Activated CD8-positive, alpha-beta memory T cell treated with anti-CD3 and anti-CD28 coated beads, Interleukin-2, amount 10 ng/mL, durations not matched to agents 7 days and 5 days (primary cell): ENCODE measurements around the gene FAM209B. TPM values are rescaled to one million over a fixed set of nuclear protein-coding genes. Genes with fewer than 3 reads are reported as not detected.
"Not testable (repeated sequence)": the region's sequence is repeated elsewhere in the genome, so short reads cannot be mapped to it uniquely, and the experiment has no call there.

ENCODE experiments used
- ATAC-seq: fragments of 150-1000 bp; cut with Tn5 transposase; one replicate; pipeline ENCODE4 v1.10.0; 2021; ENCODE audit warnings: moderate library complexity
- CTCF ChIA-PET: fragments of 350-600 bp; sonication (Branson Sonifier 250); formaldehyde crosslinking; loops from one replicate; lab custom pipeline; 2021; ENCODE audit warnings: antibody characterized with exemption; lab: Charles Lee
- DNase-seq: peaks from one replicate; pipeline ENCODE4 v3.0.0-alpha.2; 2020
- H3K27ac Mint-ChIP-seq: one replicate; pipeline ENCODE4 v1.8.0; 2021; ENCODE audit warnings: mild to moderate bottlenecking, mixed read lengths
- H3K27me3 Mint-ChIP-seq: one replicate; pipeline ENCODE4 v1.8.0; 2021; ENCODE audit warnings: mixed read lengths
- H3K36me3 Mint-ChIP-seq: one replicate; pipeline ENCODE4 v1.8.0; 2021; ENCODE audit warnings: mild to moderate bottlenecking, mixed read lengths
- H3K4me1 Mint-ChIP-seq: one replicate; pipeline ENCODE4 v1.8.0; 2021; ENCODE audit warnings: mixed read lengths
- H3K4me3 Mint-ChIP-seq: one replicate; pipeline ENCODE4 v1.8.0; 2021; ENCODE audit warnings: mild to moderate bottlenecking, moderate library complexity, mixed read lengths
- H3K9me3 Mint-ChIP-seq: one replicate; pipeline ENCODE4 v1.8.0; 2022; ENCODE audit warnings: low read depth, mixed read lengths
- total RNA-seq, 2 experiments: library from RNA; stranded (reverse); gene quantifications; one replicate each; pipeline ENCODE4 v1.2.3, GENCODE V29; 2021

Gene FAM209B
- 1 to 10 TPM; 1.3 to 1.7 TPM for total RNA-seq

- H3K27ac Mint-ChIP-seq, CTCF ChIA-PET, H3K4me3 Mint-ChIP-seq, H3K4me1 Mint-ChIP-seq, ATAC-seq, H3K9me3 Mint-ChIP-seq, DNase-seq, H3K27me3 Mint-ChIP-seq, H3K36me3 Mint-ChIP-seq: not testable (repeated sequence)
These were observed at the start of gene FAM209B for GRCh38 chr20:56532946-56533345. FAM209B (plus strand) TSS chr20:56533246; CDS start chr20:56533342, 96 bp downstream.

GRCh38 chr20:56483970-56484369 lies 49.1 kb upstream of the FAM209B start:
- Mint-ChIP-seq H3K36me3 (peaks cover 54% of the 10 kb centered on the region), H3K4me3 (no peak overlapping the region), H3K4me1 (peaks cover 3% of the 10 kb centered on the region), H3K27ac (no peak overlapping the region), H3K27me3 (no peaks in the 10 kb centered on the region), H3K9me3 (no peaks in the 10 kb centered on the region)
- DNase-seq = no peak
- CTCF ChIA-PET = no interaction called here
- ATAC-seq = no peak

DNA sequence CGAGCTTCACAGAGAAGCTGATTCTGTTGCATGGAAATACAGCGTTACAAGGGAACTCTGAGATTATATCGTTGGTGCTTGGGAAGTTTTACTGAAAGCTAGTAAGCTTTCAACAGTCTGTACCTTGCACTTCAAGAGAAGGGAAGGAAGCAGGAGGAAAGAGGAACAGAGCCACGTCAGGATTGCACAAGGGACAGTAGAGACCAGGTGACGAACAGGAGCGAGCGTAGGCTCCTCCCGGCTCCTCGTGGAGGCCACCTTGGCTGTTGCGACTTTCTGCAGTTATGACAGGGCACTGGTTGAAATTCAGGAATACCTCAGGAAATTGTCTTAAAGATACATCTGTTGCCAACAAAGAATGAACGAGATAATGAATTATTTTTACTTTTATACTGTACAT lies 45.8 kb upstream of the FAM209B start:
- Mint-ChIP-seq H3K4me3 (no peak overlapping the region), H3K27me3 (no peaks in the 10 kb centered on the region), H3K9me3 (no peaks in the 10 kb centered on the region), H3K4me1 (no peaks in the 10 kb centered on the region), H3K36me3 (peaks cover 53% of the 10 kb centered on the region), H3K27ac (no peak overlapping the region)
- no peak for ATAC-seq
- CTCF ChIA-PET = no interaction called here
- no peak for DNase-seq

- H3K27me3 Mint-ChIP-seq = no peaks in the 10 kb centered on the region
- H3K27ac Mint-ChIP-seq = no peak overlapping the region
- H3K4me1 Mint-ChIP-seq = no peaks in the 10 kb centered on the region
- ATAC-seq = no peak
- H3K36me3 Mint-ChIP-seq = peaks cover 52% of the 10 kb centered on the region
- DNase-seq = no peak
- H3K9me3 Mint-ChIP-seq = no peaks in the 10 kb centered on the region
- no peak overlapping the region for H3K4me3 Mint-ChIP-seq
- CTCF ChIA-PET = no interaction called here
These were observed 44.5 kb upstream of the FAM209B start for GRCh38 chr20:56488566-56488965.

DNA sequence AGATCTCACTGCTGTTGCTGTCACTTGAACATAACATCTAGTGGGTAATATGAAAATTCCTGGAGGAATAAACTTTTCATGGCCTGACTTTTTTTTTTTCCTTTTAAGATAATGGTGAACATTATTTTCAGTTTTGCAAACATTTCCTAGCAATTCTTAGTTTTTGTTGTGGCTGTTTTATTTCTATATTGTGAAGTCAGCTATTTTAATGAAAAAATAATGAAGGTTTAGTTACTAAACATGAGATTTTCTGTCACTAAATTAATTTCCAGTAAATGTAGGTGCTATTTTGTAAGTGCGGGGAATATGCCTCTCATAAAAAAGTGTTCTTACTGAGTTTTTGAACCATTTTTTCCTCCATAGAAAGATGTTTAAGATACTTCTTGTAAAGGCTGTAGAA lies 31.9 kb upstream of the FAM209B start:
- H3K27ac Mint-ChIP-seq = no peak overlapping the region
- peaks cover 3% of the 10 kb centered on the region for H3K9me3 Mint-ChIP-seq
- peaks cover 30% of the 10 kb centered on the region for H3K36me3 Mint-ChIP-seq
- no peak overlapping the region for H3K4me3 Mint-ChIP-seq
- H3K27me3 Mint-ChIP-seq = no peaks in the 10 kb centered on the region
- CTCF ChIA-PET = no interaction called here
- ATAC-seq = no peak
- no peak for DNase-seq
- peaks cover 2% of the 10 kb centered on the region for H3K4me1 Mint-ChIP-seq

DNA sequence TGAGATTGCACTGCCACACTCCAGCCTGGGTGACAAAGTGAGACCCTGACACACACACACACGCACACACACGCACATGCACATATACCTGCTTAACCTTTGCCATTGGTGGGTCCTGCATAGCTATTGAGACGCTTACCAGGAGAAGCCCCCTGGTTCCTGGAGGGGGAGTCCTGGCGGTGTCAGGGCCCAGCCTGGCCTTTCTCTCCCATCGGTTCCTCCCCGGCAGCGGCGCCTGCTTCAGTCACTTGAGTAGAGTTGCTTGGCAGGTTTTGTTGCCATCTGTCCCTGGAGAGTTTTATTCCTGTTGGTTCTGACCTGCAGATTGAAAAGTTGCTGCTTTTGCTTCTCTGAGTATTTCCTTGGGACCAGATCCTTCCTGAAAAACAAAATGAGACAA lies 29.1 kb upstream of the FAM209B start:
- CTCF ChIA-PET = no interaction called here
- peaks cover 2% of the 10 kb centered on the region for H3K4me1 Mint-ChIP-seq
- H3K36me3 Mint-ChIP-seq = peaks cover 13% of the 10 kb centered on the region
- no peak overlapping the region for H3K4me3 Mint-ChIP-seq
- H3K27me3 Mint-ChIP-seq = no peaks in the 10 kb centered on the region
- DNase-seq (no peak), ATAC-seq (no peak)
- H3K27ac Mint-ChIP-seq = no peak overlapping the region
- H3K9me3 Mint-ChIP-seq = no peaks in the 10 kb centered on the region

GRCh38 chr20:56504373-56505005 lies 28.6 kb upstream of the FAM209B start:
- peaks cover 13% of the 10 kb centered on the region for H3K36me3 Mint-ChIP-seq
- H3K27ac Mint-ChIP-seq = no peak overlapping the region
- no peak for DNase-seq
- peak; percentile 36 for ATAC-seq
- CTCF ChIA-PET = no interaction called here
- H3K4me1 Mint-ChIP-seq = peaks cover 2% of the 10 kb centered on the region
- H3K27me3 Mint-ChIP-seq = no peaks in the 10 kb centered on the region
- no peak overlapping the region for H3K4me3 Mint-ChIP-seq
- no peaks in the 10 kb centered on the region for H3K9me3 Mint-ChIP-seq

- no peaks in the 10 kb centered on the region for H3K9me3 Mint-ChIP-seq
- DNase-seq (no peak), ATAC-seq (no peak)
- no peak overlapping the region for H3K4me3 Mint-ChIP-seq
- CTCF ChIA-PET = interaction anchor here (0.6 to 1.3 kb wide), 3 partner anchors 22 to 108 kb away, joined by 3 read pairs; no protein-coding TSS in a partner anchor
- peaks cover 2% of the 10 kb centered on the region for H3K4me1 Mint-ChIP-seq
- H3K36me3 Mint-ChIP-seq = peaks cover 9% of the 10 kb centered on the region
- H3K27me3 Mint-ChIP-seq = no peaks in the 10 kb centered on the region
- no peak overlapping the region for H3K27ac Mint-ChIP-seq
These were observed 26.9 kb upstream of the FAM209B start for GRCh38 chr20:56506103-56506502.

- CTCF ChIA-PET = no interaction called here
- no peak for ATAC-seq
- H3K4me1 Mint-ChIP-seq = no peaks in the 10 kb centered on the region
These were observed 21.1 kb upstream of the FAM209B start for GRCh38 chr20:56511926-56512325.

GRCh38 chr20:56513161-56514150 lies 19.6 kb upstream of the FAM209B start:
- H3K4me1 Mint-ChIP-seq = no peaks in the 10 kb centered on the region
- CTCF ChIA-PET = interaction anchor here (1.3 kb wide), 1 partner anchor 116 kb away, joined by 3 read pairs; no protein-coding TSS in a partner anchor
- H3K27me3 Mint-ChIP-seq = no peaks in the 10 kb centered on the region
- no peak overlapping the region for H3K4me3 Mint-ChIP-seq
- DNase-seq (no peak), ATAC-seq (no peak)
- no peak overlapping the region for H3K27ac Mint-ChIP-seq
- no peaks in the 10 kb centered on the region for H3K9me3 Mint-ChIP-seq
- peaks cover 30% of the 10 kb centered on the region for H3K36me3 Mint-ChIP-seq

More at GRCh38 chr20:56511926-56512325, 21.1 kb upstream of the FAM209B start:
- Mint-ChIP-seq H3K36me3 (peaks cover 17% of the 10 kb centered on the region), H3K27me3 (no peaks in the 10 kb centered on the region), H3K9me3 (no peaks in the 10 kb centered on the region), H3K27ac (no peak overlapping the region), H3K4me3 (no peak overlapping the region)
- no peak for DNase-seq

- no peak for ATAC-seq
- Mint-ChIP-seq H3K4me1 (no peaks in the 10 kb centered on the region), H3K4me3 (no peak overlapping the region), H3K9me3 (peaks cover 4% of the 10 kb centered on the region), H3K27me3 (no peaks in the 10 kb centered on the region), H3K36me3 (peaks cover 56% of the 10 kb centered on the region), H3K27ac (no peak overlapping the region)
- no peak for DNase-seq
- CTCF ChIA-PET = interaction anchor here (1.3 to 1.5 kb wide), 2 partner anchors 107 to 135 kb away, joined by 3 to 4 read pairs; no protein-coding TSS in a partner anchor
These were observed 16.4 kb upstream of the FAM209B start for GRCh38 chr20:56516631-56517030.

DNA sequence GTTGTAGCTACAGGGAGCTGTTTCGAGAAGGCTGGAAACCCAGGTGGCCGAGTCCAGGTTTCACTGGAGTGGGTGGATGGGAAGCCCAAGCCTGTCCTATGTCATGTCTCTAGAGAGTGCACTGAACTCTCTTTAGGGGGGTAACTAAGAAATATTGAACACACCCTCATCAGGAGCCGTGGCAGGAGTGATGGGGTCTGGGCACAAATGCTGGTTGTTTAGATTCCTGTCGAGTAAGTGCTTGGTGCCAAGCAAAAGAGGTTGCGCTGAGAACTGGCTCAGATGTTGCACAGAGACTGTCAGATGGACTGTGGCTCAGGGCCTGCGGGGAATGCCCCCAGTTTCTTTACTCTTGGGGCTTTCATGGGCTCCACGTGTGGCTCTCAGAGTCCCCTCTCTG lies 15.8 kb upstream of the FAM209B start:
- peaks cover 58% of the 10 kb centered on the region for H3K36me3 Mint-ChIP-seq
- no peak overlapping the region for H3K27ac Mint-ChIP-seq
- DNase-seq (no peak), ATAC-seq (no peak)
- CTCF ChIA-PET = interaction anchor here (1.0 kb wide), 1 partner anchor 35 kb away, joined by 3 read pairs; no protein-coding TSS in a partner anchor
- H3K27me3 Mint-ChIP-seq = no peaks in the 10 kb centered on the region
- no peaks in the 10 kb centered on the region for H3K4me1 Mint-ChIP-seq
- no peak overlapping the region for H3K4me3 Mint-ChIP-seq
- H3K9me3 Mint-ChIP-seq = peaks cover 4% of the 10 kb centered on the region

- peaks cover 58% of the 10 kb centered on the region for H3K36me3 Mint-ChIP-seq
- no peak for DNase-seq
- no peak overlapping the region for H3K27ac Mint-ChIP-seq
- H3K4me1 Mint-ChIP-seq = no peaks in the 10 kb centered on the region
- H3K4me3 Mint-ChIP-seq = no peak overlapping the region
- CTCF ChIA-PET = interaction anchor here (1.0 kb wide), 1 partner anchor 35 kb away, joined by 3 read pairs; no protein-coding TSS in a partner anchor
- peaks cover 4% of the 10 kb centered on the region for H3K9me3 Mint-ChIP-seq
- no peak for ATAC-seq
- H3K27me3 Mint-ChIP-seq = no peaks in the 10 kb centered on the region
These were observed 15.4 kb upstream of the FAM209B start for GRCh38 chr20:56517641-56518040.
